ENCODE data around the gene RPS5.

DNA sequence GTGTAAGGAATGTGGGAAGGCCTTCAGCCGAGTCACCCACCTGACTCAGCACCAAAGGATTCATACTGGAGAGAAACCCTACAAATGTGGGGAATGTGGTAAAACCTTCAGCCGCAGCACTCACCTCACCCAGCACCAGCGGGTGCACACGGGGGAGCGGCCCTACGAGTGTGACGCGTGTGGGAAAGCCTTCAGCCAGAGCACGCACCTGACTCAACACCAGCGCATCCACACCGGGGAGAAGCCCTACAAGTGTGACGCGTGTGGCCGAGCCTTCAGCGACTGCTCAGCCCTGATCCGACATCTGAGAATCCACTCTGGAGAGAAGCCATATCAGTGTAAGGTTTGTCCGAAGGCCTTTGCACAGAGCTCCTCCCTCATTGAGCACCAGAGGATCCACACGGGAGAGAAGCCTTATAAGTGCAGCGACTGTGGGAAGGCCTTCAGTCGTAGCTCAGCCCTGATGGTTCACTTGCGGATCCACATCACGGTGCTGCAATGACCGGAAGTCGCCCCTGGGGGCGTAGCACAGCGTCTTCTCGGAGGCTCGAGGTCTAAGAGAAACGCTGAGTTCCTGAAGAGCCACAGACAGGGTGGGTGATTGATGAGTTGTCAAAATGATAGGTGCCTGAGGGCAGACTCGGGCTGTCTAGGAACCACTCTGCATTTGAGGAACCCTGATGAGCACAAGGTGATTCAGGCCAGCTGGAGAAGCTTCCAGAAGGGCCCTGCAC, 48.1 kb upstream of the RPS5 start:
- no peak for TF ChIP-seq EZH2 (IDR thresholded peaks at IDR 0.05; ENCODE audit: low read length, missing control alignments)
- TF ChIP-seq, protein P1, sequence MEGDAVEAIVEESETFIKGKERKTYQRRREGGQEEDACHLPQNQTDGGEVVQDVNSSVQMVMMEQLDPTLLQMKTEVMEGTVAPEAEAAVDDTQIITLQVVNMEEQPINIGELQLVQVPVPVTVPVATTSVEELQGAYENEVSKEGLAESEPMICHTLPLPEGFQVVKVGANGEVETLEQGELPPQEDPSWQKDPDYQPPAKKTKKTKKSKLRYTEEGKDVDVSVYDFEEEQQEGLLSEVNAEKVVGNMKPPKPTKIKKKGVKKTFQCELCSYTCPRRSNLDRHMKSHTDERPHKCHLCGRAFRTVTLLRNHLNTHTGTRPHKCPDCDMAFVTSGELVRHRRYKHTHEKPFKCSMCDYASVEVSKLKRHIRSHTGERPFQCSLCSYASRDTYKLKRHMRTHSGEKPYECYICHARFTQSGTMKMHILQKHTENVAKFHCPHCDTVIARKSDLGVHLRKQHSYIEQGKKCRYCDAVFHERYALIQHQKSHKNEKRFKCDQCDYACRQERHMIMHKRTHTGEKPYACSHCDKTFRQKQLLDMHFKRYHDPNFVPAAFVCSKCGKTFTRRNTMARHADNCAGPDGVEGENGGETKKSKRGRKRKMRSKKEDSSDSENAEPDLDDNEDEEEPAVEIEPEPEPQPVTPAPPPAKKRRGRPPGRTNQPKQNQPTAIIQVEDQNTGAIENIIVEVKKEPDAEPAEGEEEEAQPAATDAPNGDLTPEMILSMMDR (conservative IDR thresholded peaks at IDR 0.05 in 1 of 2, IDR thresholded peaks at IDR 0.05 in 1 of 2; ENCODE audit: low read depth in 1 of 2, low read length in 2 of 2) = no peak

All from fibroblast of lung (primary cell).